Hepatocyte (in vitro differentiated cells): ENCODE data around the gene PRTFDC1.

Experiments used
- CTCF ChIP-seq: fragments of 200-600 bp; sonication (generic); IDR thresholded peaks from 2 replicates; pipeline ENCODE4 v1.5.1; 2016; ENCODE audit warnings: antibody characterized with exemption, mild to moderate bottlenecking; ENCODE audit not compliant: poor library complexity
- EZH2 ChIP-seq: fragments of 200-600 bp; sonication (generic); IDR thresholded peaks from 2 replicates; pipeline ENCODE4 v1.6.1; 2016; ENCODE audit warnings: antibody characterized with exemption, mild to moderate bottlenecking, borderline replicate concordance
- EZH2phosphoT487 ChIP-seq: fragments of 200-600 bp; sonication (generic); IDR thresholded peaks from one replicate; pipeline ENCODE4 v1.6.1; 2018; ENCODE audit warnings: antibody characterized with exemption, mild to moderate bottlenecking, low read depth, moderate library complexity; ENCODE audit not compliant: unreplicated experiment, severe bottlenecking

DNA sequence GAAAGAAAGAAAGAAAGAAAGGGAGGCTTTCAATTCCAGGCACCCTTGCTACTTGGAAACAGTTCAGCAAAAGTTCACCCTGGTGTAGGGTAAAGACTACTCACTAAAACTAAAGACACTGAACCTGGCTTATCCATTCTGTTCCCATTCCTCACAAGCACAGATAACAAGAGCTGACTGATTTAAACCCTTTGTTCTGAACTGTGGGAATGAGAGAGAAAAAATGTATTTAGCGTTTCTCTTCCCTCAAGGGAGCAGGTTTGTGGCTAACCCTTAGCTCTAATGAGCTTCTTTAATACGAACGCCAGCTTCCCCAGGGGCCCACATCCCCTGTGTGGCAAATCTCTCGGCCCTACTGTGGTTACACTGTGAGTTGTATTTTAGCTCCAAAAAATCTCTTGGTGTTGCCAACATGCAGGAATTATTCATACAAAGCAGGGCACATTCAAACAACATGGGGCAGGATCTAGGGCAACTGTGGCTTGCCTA lies 23.3 kb downstream of the PRTFDC1 start:
- TF ChIP-seq CTCF (no peak), EZH2phosphoT487 (no peak), EZH2 (no peak)
